GM18511 (cell line): ENCODE results near the gene IDUA.

Experiments used
- ATAC-seq: cut with Tn5 transposase; IDR thresholded peaks from one replicate; pipeline ENCODE4 v1.9.1; 2021; ENCODE audit warnings: mild to moderate bottlenecking, moderate library complexity; ENCODE audit not compliant: unreplicated experiment

The IDUA gene

GRCh38 chr4:1027915-1028238 is 41.0 kb downstream of the IDUA start:
- ATAC-seq = no peak

GRCh38 chr4:1028574-1029220 is 41.9 kb downstream of the IDUA start:
- no peak for ATAC-seq

- no peak for ATAC-seq
Observed at GRCh38 chr4:1029529-1029928, 42.7 kb downstream of the IDUA start.

- ATAC-seq = no peak
Observed at GRCh38 chr4:1030031-1030430, 43.2 kb downstream of the IDUA start.

- no peak for ATAC-seq
Observed at GRCh38 chr4:1030559-1030958, 43.7 kb downstream of the IDUA start.

- no peak for ATAC-seq
Observed at GRCh38 chr4:1031346-1031745, 44.5 kb downstream of the IDUA start.

GRCh38 chr4:1031956-1032795 is 45.3 kb downstream of the IDUA start:
- no peak for ATAC-seq

- ATAC-seq = no peak
Observed at GRCh38 chr4:1032861-1033260, 46.0 kb downstream of the IDUA start.

- no peak for ATAC-seq
Observed at GRCh38 chr4:1033840-1034551, 47.2 kb downstream of the IDUA start.

GRCh38 chr4:1035510-1035909 is 48.7 kb downstream of the IDUA start:
- ATAC-seq = no peak

GRCh38 chr4:1036095-1036494 is 49.3 kb downstream of the IDUA start:
- ATAC-seq = no peak

- ATAC-seq = no peak
Observed at GRCh38 chr4:1036976-1037810, 50.3 kb downstream of the IDUA start.

- ATAC-seq = no peak
Observed at GRCh38 chr4:1038948-1039492, 52.2 kb downstream of the IDUA start.

GRCh38 chr4:1039493-1040343 is 52.9 kb downstream of the IDUA start:
- ATAC-seq = no peak

- ATAC-seq = no peak
Observed at GRCh38 chr4:1040344-1041146, 53.7 kb downstream of the IDUA start.

GRCh38 chr4:1041147-1041935 is 54.5 kb downstream of the IDUA start:
- ATAC-seq = no peak

GRCh38 chr4:1041936-1042330 is 55.1 kb downstream of the IDUA start:
- no peak for ATAC-seq

GRCh38 chr4:1042352-1043055 is 55.7 kb downstream of the IDUA start:
- no peak for ATAC-seq
